Stimulated activated CD8-positive, alpha-beta memory T cell treated with anti-CD3 and anti-CD28 coated beads, Interleukin-4, amount 100 ng/mL, for 24 hours (primary cell): ENCODE results near the gene EPHA1.

Source experiments
- DNase-seq: peaks from one replicate; pipeline ENCODE4 v3.0.0-alpha.2; 2020; ENCODE audit warnings: low read depth

The EPHA1 gene

GRCh38 chr7:143372070-143372469 is 36.6 kb downstream of the EPHA1 start:
- no peak for DNase-seq

DNA sequence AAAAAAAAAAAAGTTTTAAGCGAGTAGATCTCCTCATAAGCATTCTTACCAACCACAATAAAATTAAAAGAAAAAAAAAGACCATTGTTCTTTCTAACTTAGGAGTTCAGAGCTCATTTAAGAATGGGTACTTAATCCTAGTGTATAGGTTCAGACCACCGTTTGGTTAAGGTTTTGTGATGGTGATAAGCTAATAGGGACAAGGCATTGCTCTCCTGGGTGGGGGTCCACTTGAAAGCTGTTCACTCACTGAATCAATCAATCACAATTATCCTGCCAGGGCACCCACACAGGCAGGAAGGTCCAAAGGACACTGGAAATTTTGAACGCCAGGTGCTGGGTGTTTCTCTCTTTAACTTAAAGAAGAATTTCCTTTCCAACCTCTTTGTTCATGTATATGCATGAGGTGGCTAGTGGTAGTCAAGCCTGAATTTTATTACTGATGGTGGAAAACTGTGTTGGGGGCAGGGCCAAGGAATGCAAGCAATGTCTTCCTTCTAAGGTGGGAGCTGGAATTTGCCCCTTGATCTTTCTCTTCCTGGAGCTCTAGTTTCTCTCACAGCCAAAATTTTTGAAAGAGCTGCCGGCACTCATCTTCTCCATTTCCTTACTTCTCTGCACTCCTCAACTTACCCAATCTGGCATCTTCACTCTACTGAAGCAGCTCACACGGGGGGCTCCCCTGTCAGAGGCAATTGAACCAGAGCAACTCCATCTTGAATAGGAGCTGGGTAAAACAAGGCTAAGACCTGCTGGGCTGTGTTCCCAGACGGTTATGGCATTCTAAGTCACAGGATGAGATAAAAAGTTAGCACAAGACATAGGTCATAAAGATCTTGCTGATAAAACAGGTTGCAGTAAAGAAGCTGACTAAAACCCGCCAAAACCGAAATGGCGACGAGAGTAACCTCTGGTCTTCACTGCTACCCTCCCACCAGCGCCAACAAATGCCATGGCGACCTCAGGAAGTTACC is 38.7 kb downstream of the EPHA1 start:
- DNase-seq, result no peak

DNA sequence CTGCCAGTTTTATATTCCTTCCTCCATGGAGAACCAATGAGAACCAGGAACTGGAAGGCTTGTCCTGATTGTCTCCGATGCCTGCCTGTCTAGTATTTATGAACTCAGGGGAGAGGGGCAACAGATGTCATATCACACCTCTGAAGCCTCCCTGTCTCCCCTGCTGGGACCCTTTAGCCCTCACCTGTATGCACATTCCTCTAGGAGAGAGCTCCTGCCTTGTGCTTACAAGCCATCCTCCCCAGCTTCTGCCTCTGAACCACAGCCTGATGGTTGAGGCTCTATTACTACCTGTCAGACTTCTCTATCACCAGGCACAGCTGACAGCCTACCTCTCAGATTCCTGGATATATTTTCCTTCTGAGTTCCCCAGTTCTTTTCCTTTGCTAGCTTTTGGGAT is 40.3 kb downstream of the EPHA1 start:
- no peak for DNase-seq

- no peak for DNase-seq
Observed at GRCh38 chr7:143367972-143368371, 40.7 kb downstream of the EPHA1 start.

GRCh38 chr7:143363016-143363937 is 45.4 kb downstream of the EPHA1 start:
- DNase-seq, result no peak

GRCh38 chr7:143362131-143363015 is 46.3 kb downstream of the EPHA1 start, which contains the start of gene FAM131B:
TSS of gene FAM131B (minus strand) at chr7:143362713. CDS start at chr7:143362603, 110 bp downstream.
- no peak for DNase-seq

DNA sequence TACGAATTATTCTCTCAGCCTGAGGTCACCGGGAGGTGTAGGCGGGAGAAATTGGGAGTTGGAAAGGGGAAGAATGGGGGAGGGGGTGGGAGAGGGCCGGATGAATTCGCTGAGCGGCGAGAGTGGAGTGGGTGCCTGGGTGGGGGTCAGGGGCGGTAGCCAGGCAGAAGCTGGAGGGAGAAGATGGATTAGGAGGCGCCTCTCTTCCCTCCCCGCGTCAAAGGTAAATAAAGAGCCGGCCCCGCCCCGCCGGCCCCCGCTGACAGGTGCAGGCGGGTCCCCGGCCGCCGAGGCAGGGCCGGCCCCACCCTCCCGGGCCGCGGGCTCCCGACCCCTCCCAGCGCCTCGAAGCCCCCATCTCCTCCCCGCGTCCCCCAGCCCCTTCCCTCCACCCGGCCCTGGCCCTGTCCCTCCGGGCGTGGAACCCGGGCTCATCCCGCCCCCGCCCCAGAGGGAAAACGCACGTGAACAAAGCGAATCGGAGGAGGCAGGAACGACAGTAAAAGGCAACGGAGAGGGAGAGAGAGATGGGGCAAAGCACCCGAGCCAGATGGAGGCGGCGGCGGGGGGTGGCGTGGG is 47.0 kb downstream of the EPHA1 start:
- DNase-seq, result no peak

DNA sequence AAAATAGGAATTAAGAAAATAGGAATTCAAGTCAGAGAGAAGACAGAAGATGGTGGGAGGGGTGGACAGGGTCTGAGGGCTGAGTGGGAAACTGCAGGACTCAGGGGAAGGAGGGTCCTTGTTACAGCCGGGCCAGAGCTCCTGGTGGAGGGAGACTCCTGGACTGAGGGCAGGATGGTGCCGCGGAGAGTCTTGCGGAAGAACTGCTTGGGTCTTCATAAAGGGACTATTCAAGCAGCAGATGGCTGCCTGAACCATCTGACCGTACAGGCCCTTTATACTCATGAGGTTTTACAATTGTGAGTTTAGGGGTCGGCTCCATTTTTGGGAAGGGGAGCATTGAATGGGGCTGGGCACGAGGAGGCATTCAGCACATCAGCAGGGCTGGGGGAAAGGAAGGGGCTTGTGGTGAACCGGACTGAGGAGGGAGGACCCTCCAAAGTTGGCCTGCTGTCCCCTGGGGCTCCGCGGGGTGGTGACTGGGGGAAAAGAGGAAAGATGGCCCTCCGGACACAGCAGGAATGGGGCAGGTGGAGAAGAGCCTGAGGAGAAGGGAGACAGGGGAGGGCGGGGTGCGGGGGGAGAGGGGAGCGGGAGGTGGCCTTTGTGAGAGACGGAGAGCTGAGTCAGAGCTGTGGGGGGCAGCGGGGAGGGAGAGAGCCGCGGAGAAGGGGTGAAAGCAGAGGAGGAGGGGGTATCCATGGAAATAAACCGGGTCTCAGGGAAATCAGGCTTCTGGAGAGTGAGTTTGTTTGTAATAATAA is 47.7 kb downstream of the EPHA1 start:
- DNase-seq, result no peak

- no peak for DNase-seq
Observed at GRCh38 chr7:143359771-143360353, 48.8 kb downstream of the EPHA1 start.

DNA sequence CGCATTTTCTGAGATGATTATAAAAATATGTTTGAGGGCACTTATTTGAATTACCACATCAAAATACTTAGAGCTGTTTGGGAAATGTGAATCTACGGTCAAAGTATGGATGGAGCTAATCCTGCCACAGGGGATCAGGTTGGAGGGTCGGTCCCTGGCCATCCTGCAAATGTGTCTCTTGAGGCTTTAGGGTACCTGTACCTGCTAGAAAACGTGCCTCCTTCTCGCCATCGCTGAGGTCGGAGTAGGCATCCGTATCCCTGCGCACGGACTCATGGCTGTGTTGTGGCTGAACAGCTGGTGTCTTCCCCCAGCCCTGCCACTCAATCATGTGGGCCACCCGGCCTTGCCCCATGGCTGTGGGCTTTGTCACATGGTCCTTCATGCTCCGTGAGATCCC is 50.0 kb downstream of the EPHA1 start:
- no peak for DNase-seq

GRCh38 chr7:143356414-143357050 is 52.1 kb downstream of the EPHA1 start:
- DNase-seq, result no peak

GRCh38 chr7:143355450-143356385 is 52.9 kb downstream of the EPHA1 start:
- no peak for DNase-seq

DNA sequence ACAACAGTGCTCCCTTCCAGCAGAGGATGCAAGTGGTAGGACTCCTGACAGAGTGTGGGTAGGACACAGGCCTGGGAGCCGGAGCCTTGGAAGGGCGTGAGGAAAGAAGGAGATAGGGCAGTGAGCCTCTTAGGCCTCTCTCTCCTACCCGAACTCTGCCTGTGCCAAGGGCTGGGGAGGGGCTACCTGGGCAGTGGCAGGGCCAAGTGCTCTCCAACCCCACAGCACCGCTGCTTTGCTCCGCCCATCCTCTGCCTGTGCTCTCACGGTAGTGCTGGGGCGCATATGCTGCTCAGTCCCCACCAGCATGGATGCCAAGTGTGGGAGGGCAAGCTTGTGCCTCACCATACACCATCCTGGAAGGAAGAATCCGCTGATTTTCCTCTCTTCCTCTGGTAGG is 53.7 kb downstream of the EPHA1 start:
- DNase-seq, result no peak

- no peak for DNase-seq
Observed at GRCh38 chr7:143354376-143354775, 54.3 kb downstream of the EPHA1 start.

- DNase-seq, result no peak
Observed at GRCh38 chr7:143352531-143353002, 56.1 kb downstream of the EPHA1 start.

- DNase-seq, result no peak
Observed at GRCh38 chr7:143351574-143351973, 57.1 kb downstream of the EPHA1 start.

DNA sequence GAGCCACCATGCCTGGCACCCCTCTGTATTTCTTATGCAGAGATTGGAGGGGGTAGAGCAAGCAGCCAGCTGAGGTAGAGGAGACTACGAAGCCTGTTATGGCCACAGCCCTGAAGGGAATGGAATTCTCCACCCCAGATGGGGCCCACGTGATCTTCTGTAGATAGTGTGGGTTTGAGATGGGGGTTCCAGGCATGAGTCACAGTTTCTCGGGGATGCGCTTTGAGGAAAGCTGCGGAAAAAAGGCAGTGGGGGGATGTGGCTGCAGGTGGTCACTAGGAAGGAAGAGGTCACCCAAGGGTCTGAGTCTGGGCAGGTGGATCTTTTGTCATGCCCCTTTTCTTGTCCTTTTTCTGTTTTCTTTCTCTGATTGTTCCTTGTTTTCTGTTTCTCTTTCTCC is 57.6 kb downstream of the EPHA1 start:
- DNase-seq, result no peak

DNA sequence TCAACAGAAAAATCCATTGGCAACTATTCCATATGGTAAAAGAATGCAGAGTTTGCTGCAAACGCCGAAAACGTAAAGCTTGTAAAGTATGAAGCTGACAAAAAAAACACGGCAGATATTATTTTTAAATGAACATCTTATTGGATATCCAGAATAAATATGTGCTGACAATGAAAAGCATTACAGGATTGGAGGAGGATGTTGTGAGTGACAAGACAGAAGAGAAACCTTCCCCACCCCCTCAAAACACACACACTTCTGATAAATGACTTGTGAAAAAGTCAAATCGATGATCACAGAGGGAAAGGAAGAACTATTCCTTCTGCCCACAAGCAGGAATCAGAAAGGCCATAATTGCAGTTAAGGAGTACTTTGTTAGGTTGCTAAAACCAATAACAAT is 60.7 kb downstream of the EPHA1 start:
- no peak for DNase-seq
